SK-N-SH (cell line): ENCODE measurements around the gene MMD. TPM values are rescaled to one million over a fixed set of nuclear protein-coding genes. Genes with fewer than 3 reads are reported as not detected.

Experiments used
- CTCF ChIA-PET: fragments of 300-600, 350-600 bp; formaldehyde crosslinking; extraction: SDS; loops from one replicate; lab custom pipeline; 2021; lab: Yijun Ruan, JAX
- POLR2A ChIA-PET: fragments of 350-600 bp; sonication (Branson Sonifier 250); formaldehyde crosslinking; extraction: SDS; loops from one replicate; lab custom pipeline; 2020; ENCODE audit warnings: antibody characterized with exemption, inconsistent platforms; lab: Yijun Ruan, JAX
- DNase-seq: peaks from one replicate; pipeline ENCODE4 v3.0.0; 2012
- H2AFZ ChIP-seq: fragments of 200-600 bp; sonication (generic); 2 replicates; pipeline ENCODE4 v1.8.1; 2016; ENCODE audit warnings: antibody characterized with exemption, mild to moderate bottlenecking, low read depth
- H3F3A ChIP-seq: fragments of 200-600 bp; sonication (generic); replicated peaks from 2 replicates; pipeline ENCODE3; 2016; ENCODE audit warnings: antibody characterized with exemption, mild to moderate bottlenecking; ENCODE audit not compliant: insufficient read depth
- H3K27ac ChIP-seq, 2 experiments: fragments of 200-500 bp in 1 of 2; fragments of 200-600 bp in 1 of 2; sonication (Bioruptor generic) in 1 of 2; sonication (generic), shearing (Covaris generic) in 1 of 2; 2 replicates each; pipeline versions ENCODE4 v1.5.1 to v1.6.1; 2014 to 2016; ENCODE audit warnings: low read depth in 2 of 2, inconsistent platforms in 1 of 2, low read length in 1 of 2, mild to moderate bottlenecking in 1 of 2, mixed read lengths in 1 of 2
- H3K27me3 ChIP-seq: fragments of 200-600 bp; sonication (generic), shearing (Covaris generic); 2 replicates; pipeline ENCODE4 v1.6.1; 2016; ENCODE audit warnings: mixed run types; ENCODE audit not compliant: insufficient read depth
- H3K36me3 ChIP-seq, 2 experiments: fragments of 200-500 bp in 1 of 2; fragments of 200-600 bp in 1 of 2; sonication (Bioruptor generic) in 1 of 2; sonication (generic) in 1 of 2; replicated peaks in 1 of 2; 2 replicates each; pipeline versions ENCODE3 to v1.5.1; 2014 to 2016; ENCODE audit warnings: low read length in 1 of 2, mild to moderate bottlenecking in 1 of 2; ENCODE audit not compliant: insufficient read depth in 2 of 2, control insufficient read depth in 1 of 2
- H3K4me1 ChIP-seq, 2 experiments: fragments of 200-500 bp in 1 of 2; fragments of 200-600 bp in 1 of 2; sonication (Bioruptor generic) in 1 of 2; sonication (generic), shearing (Covaris generic) in 1 of 2; 2 replicates each; pipeline versions ENCODE4 v1.5.1 to v1.6.1; 2014 to 2016; ENCODE audit warnings: low read depth in 1 of 2, low read length in 1 of 2, mixed run types in 1 of 2; ENCODE audit not compliant: insufficient read depth in 2 of 2, control insufficient read depth in 1 of 2
- H3K4me2 ChIP-seq: fragments of 200-600 bp; sonication (generic), shearing (Covaris generic); 2 replicates; pipeline ENCODE4 v1.6.1; 2017; ENCODE audit warnings: mixed run types
- H3K4me3 ChIP-seq, 2 experiments: fragments of 200-500 bp in 1 of 2; fragments of 200-600 bp in 1 of 2; sonication (Bioruptor generic) in 1 of 2; sonication (generic), shearing (Covaris generic) in 1 of 2; 2 replicates each; pipeline versions ENCODE4 v1.5.1 to v1.8.1; 2014 to 2016; ENCODE audit warnings: low read depth in 2 of 2, inconsistent platforms in 1 of 2, low read length in 1 of 2, mild to moderate bottlenecking in 1 of 2, mixed read lengths in 1 of 2, moderate library complexity in 1 of 2
- H3K79me2 ChIP-seq: fragments of 200-600 bp; sonication (generic); 2 replicates; pipeline ENCODE4 v1.8.1; 2017; ENCODE audit warnings: mild to moderate bottlenecking; ENCODE audit not compliant: insufficient read depth
- H3K9ac ChIP-seq: fragments of 200-600 bp; sonication (generic); 2 replicates; pipeline ENCODE4 v1.6.1; 2017; ENCODE audit warnings: mixed run types
- H3K9me2 ChIP-seq: fragments of 200-600 bp; sonication (generic); 2 replicates; pipeline ENCODE4 v1.6.1; 2017; ENCODE audit warnings: mixed run types
- H3K9me3 ChIP-seq: fragments of 200-600 bp; sonication (generic); 2 replicates; pipeline ENCODE4 v1.6.1; 2017; ENCODE audit warnings: mixed run types, mild to moderate bottlenecking, moderate library complexity
- H4K20me1 ChIP-seq: fragments of 200-600 bp; sonication (generic); 2 replicates; pipeline ENCODE4 v1.6.1; 2017; ENCODE audit warnings: mild to moderate bottlenecking, mixed run types; ENCODE audit not compliant: insufficient read depth
- CHD2 ChIP-seq: fragments of 150-350 bp; IDR thresholded peaks from 2 replicates; pipeline ENCODE4 v1.6.1; 2018; ENCODE audit warnings: low read length; ENCODE audit not compliant: partially characterized antibody
- CTCF ChIP-seq: fragments of 200-600 bp; sonication (generic); IDR thresholded peaks from 2 replicates; pipeline ENCODE4 v1.6.1; 2017; ENCODE audit warnings: antibody characterized with exemption, mild to moderate bottlenecking, moderate library complexity
- EP300 ChIP-seq, 2 experiments: IDR thresholded peaks; 2 replicates each; pipeline versions ENCODE4 v1.4.0 to v1.6.1; 2012; ENCODE audit warnings: borderline replicate concordance in 1 of 2, low read depth in 1 of 2, low read length in 1 of 2
- FOXM1 ChIP-seq: IDR thresholded peaks from 2 replicates; pipeline ENCODE4 v1.4.0; 2012; ENCODE audit warnings: low read depth, mild to moderate bottlenecking
- GATA2 ChIP-seq: sonication (generic); formaldehyde crosslinking; IDR thresholded peaks from 2 replicates; pipeline ENCODE4 v1.5.0; 2020; ENCODE audit warnings: mild to moderate bottlenecking, missing genetic modification reagents
- MEF2A ChIP-seq: IDR thresholded peaks from 2 replicates; pipeline ENCODE4 v1.4.0; 2012; ENCODE audit warnings: low read depth, borderline replicate concordance
- MXI1 ChIP-seq: IDR thresholded peaks from 2 replicates; pipeline ENCODE4 v1.6.1; 2012; ENCODE audit warnings: mild to moderate bottlenecking, low read depth, low read length, improper control_type of control experiment
- PBX3 ChIP-seq: IDR thresholded peaks from 2 replicates; pipeline ENCODE4; 2012
- POLR2AphosphoS5 ChIP-seq: IDR thresholded peaks from 2 replicates; pipeline ENCODE4 v1.6.1; 2012; ENCODE audit warnings: low read depth, low read length
- REST ChIP-seq: IDR thresholded peaks from 2 replicates; pipeline ENCODE4 v1.6.1; 2012; ENCODE audit warnings: mild to moderate bottlenecking, low read depth, low read length, moderate library complexity
- RXRA ChIP-seq: IDR thresholded peaks from 2 replicates; pipeline ENCODE4 v1.4.0; 2012; ENCODE audit warnings: low read depth, mild to moderate bottlenecking, borderline replicate concordance
- SIN3A ChIP-seq: IDR thresholded peaks from 2 replicates; pipeline ENCODE4 v1.6.1; 2012; ENCODE audit warnings: low read depth, mild to moderate bottlenecking, low read length, moderate library complexity, borderline replicate concordance
- TAF1 ChIP-seq: IDR thresholded peaks from 2 replicates; pipeline ENCODE4 v1.6.1; 2012; ENCODE audit warnings: low read depth, mild to moderate bottlenecking, low read length, moderate library complexity, borderline replicate concordance
- WGBS: methylation state at CpG from one replicate; pipeline ENCODE4 v1.1.6; 2017; ENCODE audit warnings: low lambda C conversion rate; 5-methylcytosine and 5-hydroxymethylcytosine counted together
- polyA plus RNA-seq, 3 experiments: library from polyadenylated mRNA; depleted of rRNA; stranded (reverse); fragments of >200 nt; gene quantifications; 2 replicates each; pipeline ENCODE4 v1.2.3, GENCODE V29; 2012
- TF ChIP-seq, protein P1 (sequence below): IDR thresholded peaks from 2 replicates; pipeline ENCODE4 v1.4.0; 2012; ENCODE audit warnings: low read depth
- TF ChIP-seq, protein P2 (sequence below): fragments of 150-350 bp; IDR thresholded peaks from 2 replicates; pipeline ENCODE4 v1.6.1; 2016; ENCODE audit warnings: mild to moderate bottlenecking, low read depth, low read length

Gene MMD
- polyA plus RNA-seq, 1 of the 3 experiments (the other 2 are of a cell fraction), result 10.9 TPM

GRCh38 chr17:55356434-55357328, 65.0 kb downstream of the MMD start (continued):
- no peak for TF ChIP-seq REST
- no peak for TF ChIP-seq SIN3A
- no peak for TF ChIP-seq GATA2 (CRISPR knock-in tag)
- no peak for TF ChIP-seq TAF1
- TF ChIP-seq MEF2A, result no peak
- TF ChIP-seq PBX3, result no peak
- TF ChIP-seq, protein P1, sequence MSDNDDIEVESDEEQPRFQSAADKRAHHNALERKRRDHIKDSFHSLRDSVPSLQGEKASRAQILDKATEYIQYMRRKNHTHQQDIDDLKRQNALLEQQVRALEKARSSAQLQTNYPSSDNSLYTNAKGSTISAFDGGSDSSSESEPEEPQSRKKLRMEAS, result no peak
- TF ChIP-seq EP300 (IDR thresholded peaks at IDR 0.05; ENCODE audit: borderline replicate concordance in 1 of 2, low read depth in 1 of 2, low read length in 1 of 2), result peak in 1 of 2 experiments; percentile 38; a peak in 1 of 4 replicates
- no peak for TF ChIP-seq POLR2AphosphoS5
- no peak for TF ChIP-seq RXRA

DNA sequence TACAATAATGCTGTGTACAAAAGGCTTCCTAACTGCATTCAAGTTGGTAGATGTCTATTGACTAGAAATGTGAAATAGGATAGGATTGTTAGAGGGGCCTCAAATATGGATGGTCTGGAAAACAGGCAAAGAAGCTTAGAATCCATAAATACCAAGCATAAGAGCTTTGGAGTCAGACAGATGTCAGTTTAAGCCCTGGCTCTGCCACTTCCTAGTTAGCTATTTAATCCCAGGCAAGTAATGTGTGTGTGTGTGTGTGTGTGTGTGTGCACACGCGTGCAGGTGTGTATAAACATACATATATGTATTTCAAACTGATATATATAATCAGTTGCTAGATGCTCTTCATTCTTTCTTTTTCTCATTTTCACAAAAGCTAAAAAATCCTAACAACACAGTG, 66.7 kb downstream of the MMD start:
- no peak overlapping the region for H3K4me3 ChIP-seq
- ChIA-PET POLR2A (no interaction called here), CTCF (interaction anchor here (0.8 to 10.2 kb wide), 12 partner anchors 8 to 366 kb away, joined by 3 to 105 read pairs (median 8); partner anchors contain the start of genes MMD and SMIM36)
- no peaks in the 10 kb centered on the region for H3K36me3 ChIP-seq
- no peaks in the 10 kb centered on the region for H3K27me3 ChIP-seq
- TF ChIP-seq FOXM1 (no peak), CTCF (no peak), RXRA (no peak), SIN3A (no peak), MXI1 (no peak), CHD2 (no peak), EP300 (IDR thresholded peaks at IDR 0.05; ENCODE audit: borderline replicate concordance in 1 of 2, low read depth in 1 of 2, low read length in 1 of 2) (no peak)
- TF ChIP-seq, protein P2, sequence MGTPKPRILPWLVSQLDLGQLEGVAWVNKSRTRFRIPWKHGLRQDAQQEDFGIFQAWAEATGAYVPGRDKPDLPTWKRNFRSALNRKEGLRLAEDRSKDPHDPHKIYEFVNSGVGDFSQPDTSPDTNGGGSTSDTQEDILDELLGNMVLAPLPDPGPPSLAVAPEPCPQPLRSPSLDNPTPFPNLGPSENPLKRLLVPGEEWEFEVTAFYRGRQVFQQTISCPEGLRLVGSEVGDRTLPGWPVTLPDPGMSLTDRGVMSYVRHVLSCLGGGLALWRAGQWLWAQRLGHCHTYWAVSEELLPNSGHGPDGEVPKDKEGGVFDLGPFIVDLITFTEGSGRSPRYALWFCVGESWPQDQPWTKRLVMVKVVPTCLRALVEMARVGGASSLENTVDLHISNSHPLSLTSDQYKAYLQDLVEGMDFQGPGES, result no peak
- H2AFZ ChIP-seq, result no peak overlapping the region
- no peaks in the 10 kb centered on the region for H3K9me2 ChIP-seq
- DNase-seq, result no peak
- no peak overlapping the region for H3K9ac ChIP-seq
- H3K79me2 ChIP-seq, result no peaks in the 10 kb centered on the region
- no peaks in the 10 kb centered on the region for H3K9me3 ChIP-seq
- H3K27ac ChIP-seq, result no peak overlapping the region
- no peak overlapping the region for H3K4me2 ChIP-seq
- no peaks in the 10 kb centered on the region for H4K20me1 ChIP-seq
- H3F3A ChIP-seq, result no peaks in the 10 kb centered on the region
- no peaks in the 10 kb centered on the region; a peak in 1 of 4 replicates for H3K4me1 ChIP-seq
- WGBS, result 75% methylated on average over 2 of the region's 2 CpGs
